SK-N-SH treated with all-trans-retinoic acid at 6 μM for 48 hours (cell line): ENCODE data around the gene NEDD4.

Experiments used
- CREB5 ChIP-seq: fragments of 250-450 bp; sonication (Bioruptor Pico); IDR thresholded peaks from 2 replicates; pipeline ENCODE4 v1.5.1; 2020; ENCODE audit warnings: low read depth, mild to moderate bottlenecking, moderate library complexity
- CSDC2 ChIP-seq: fragments of 250-450 bp; sonication (Bioruptor Pico); IDR thresholded peaks from 2 replicates; pipeline ENCODE4 v1.5.0; 2020; ENCODE audit warnings: mild to moderate bottlenecking, moderate library complexity
- PATZ1 ChIP-seq: fragments of 250-450 bp; sonication (Bioruptor Pico); IDR thresholded peaks from 2 replicates; pipeline ENCODE4 v1.8.0; 2020; ENCODE audit warnings: mild to moderate bottlenecking, moderate library complexity, borderline replicate concordance
- POU6F1 ChIP-seq: fragments of 250-450 bp; sonication (Bioruptor Pico); IDR thresholded peaks from 2 replicates; pipeline ENCODE4 v1.8.0; 2021; ENCODE audit warnings: low read depth, mild to moderate bottlenecking, moderate library complexity, borderline replicate concordance
- PPARA ChIP-seq: fragments of 250-450 bp; sonication (Bioruptor Pico); IDR thresholded peaks from 2 replicates; pipeline ENCODE4 v1.5.0; 2020; ENCODE audit warnings: mild to moderate bottlenecking, borderline replicate concordance
- RARB ChIP-seq: fragments of 250-450 bp; sonication (Bioruptor Pico); IDR thresholded peaks from 2 replicates; pipeline ENCODE4 v1.8.0; 2021; ENCODE audit warnings: mild to moderate bottlenecking, moderate library complexity
- SNAI2 ChIP-seq: fragments of 250-450 bp; sonication (Bioruptor Pico); IDR thresholded peaks from 2 replicates; pipeline ENCODE4 v1.5.0; 2020; ENCODE audit warnings: mild to moderate bottlenecking, moderate library complexity
- TOX ChIP-seq: fragments of 250-450 bp; sonication (Bioruptor Pico); IDR thresholded peaks from 2 replicates; pipeline ENCODE4 v1.8.0; 2021; ENCODE audit warnings: mild to moderate bottlenecking, moderate library complexity, borderline replicate concordance
- ZC3H10 ChIP-seq: fragments of 250-450 bp; sonication (Bioruptor Pico); IDR thresholded peaks from 2 replicates; pipeline ENCODE4 v1.5.1; 2021; ENCODE audit warnings: mild to moderate bottlenecking, moderate library complexity
- ZFP3 ChIP-seq: fragments of 250-450 bp; sonication (Bioruptor Pico); IDR thresholded peaks from 2 replicates; pipeline ENCODE4 v1.5.0; 2020; ENCODE audit warnings: mild to moderate bottlenecking, moderate library complexity
- ZNF70 ChIP-seq: fragments of 450-650 bp; formaldehyde crosslinking; IDR thresholded peaks from 2 replicates; pipeline ENCODE4 v1.5.0; 2020; ENCODE audit warnings: mild to moderate bottlenecking, moderate library complexity

GRCh38 chr15:55784286-55784685 lies 209.1 kb downstream of the NEDD4 start:
- TF ChIP-seq SNAI2 (CRISPR knock-in tag) (no peak), PATZ1 (no peak), TOX (no peak), CSDC2 (no peak), ZNF70 (no peak), ZFP3 (CRISPR knock-in tag) (no peak), ZC3H10 (CRISPR knock-in tag) (no peak), CREB5 (CRISPR knock-in tag) (no peak), POU6F1 (CRISPR knock-in tag) (no peak), PPARA (CRISPR knock-in tag) (no peak), RARB (no peak)
